Testis (tissue), 2 donors: ENCODE data around the gene TMEM223.

Experiments
- POLR2A ChIP-seq: fragments of 450-650 bp; IDR thresholded peaks from one replicate; pipeline ENCODE4 v1.6.1; 2017; ENCODE audit warnings: antibody characterized with exemption, mild to moderate bottlenecking, moderate library complexity
- TF ChIP-seq, protein P1 (sequence below), 3 experiments: fragments of 450-650 bp in 2 of 3; fragments of 200-600 bp in 1 of 3; sonication (generic) in 1 of 3; IDR thresholded peaks; one replicate each; pipeline ENCODE4 v1.5.1; 2016 to 2019; ENCODE audit warnings: antibody characterized with exemption in 3 of 3, mild to moderate bottlenecking in 2 of 3, moderate library complexity in 1 of 3

GRCh38 chr11:62810748-62811147 lies 18.9 kb upstream of the TMEM223 start:
- TF ChIP-seq, protein P1, sequence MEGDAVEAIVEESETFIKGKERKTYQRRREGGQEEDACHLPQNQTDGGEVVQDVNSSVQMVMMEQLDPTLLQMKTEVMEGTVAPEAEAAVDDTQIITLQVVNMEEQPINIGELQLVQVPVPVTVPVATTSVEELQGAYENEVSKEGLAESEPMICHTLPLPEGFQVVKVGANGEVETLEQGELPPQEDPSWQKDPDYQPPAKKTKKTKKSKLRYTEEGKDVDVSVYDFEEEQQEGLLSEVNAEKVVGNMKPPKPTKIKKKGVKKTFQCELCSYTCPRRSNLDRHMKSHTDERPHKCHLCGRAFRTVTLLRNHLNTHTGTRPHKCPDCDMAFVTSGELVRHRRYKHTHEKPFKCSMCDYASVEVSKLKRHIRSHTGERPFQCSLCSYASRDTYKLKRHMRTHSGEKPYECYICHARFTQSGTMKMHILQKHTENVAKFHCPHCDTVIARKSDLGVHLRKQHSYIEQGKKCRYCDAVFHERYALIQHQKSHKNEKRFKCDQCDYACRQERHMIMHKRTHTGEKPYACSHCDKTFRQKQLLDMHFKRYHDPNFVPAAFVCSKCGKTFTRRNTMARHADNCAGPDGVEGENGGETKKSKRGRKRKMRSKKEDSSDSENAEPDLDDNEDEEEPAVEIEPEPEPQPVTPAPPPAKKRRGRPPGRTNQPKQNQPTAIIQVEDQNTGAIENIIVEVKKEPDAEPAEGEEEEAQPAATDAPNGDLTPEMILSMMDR (IDR thresholded peaks at IDR 0.05) = no peak
- TF ChIP-seq POLR2A = no peak
